ENCODE data around the gene CFAP20DC.

DNA sequence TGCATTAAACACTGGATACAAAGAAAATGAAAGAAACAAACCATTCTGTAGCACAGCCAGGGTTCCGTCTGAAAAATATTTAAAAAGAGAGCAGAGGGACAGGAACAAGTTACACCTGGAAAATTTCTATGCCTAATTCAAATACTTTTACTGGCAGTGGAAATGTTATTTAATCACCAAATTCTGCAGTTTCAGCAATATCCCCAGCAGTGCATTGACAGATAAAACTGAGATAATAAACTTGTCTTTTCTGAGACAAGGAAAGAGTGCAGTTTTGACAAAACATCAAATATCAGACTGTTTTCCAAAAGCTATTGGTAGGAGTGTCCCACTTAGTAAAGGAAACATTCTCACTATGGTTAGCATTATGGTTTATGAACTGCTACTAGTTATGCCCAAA, 209.9 kb downstream of the CFAP20DC start:
- TF ChIP-seq EZH2 (optimal IDR thresholded peaks at IDR 0.05; ENCODE audit: low read depth, low read length) (no peak), CTCF (IDR thresholded peaks at IDR 0.05; ENCODE audit: low read length) (no peak)
